ENCODE measurements around the gene GBGT1.

- TF ChIP-seq CTCF (conservative IDR thresholded peaks at IDR 0.05; ENCODE audit: low read depth, low read length): no peak
- TF ChIP-seq POLR2A (IDR thresholded peaks at IDR 0.05; ENCODE audit: low read depth, low read length): no peak
- no peak for TF ChIP-seq MAFK (IDR thresholded peaks at IDR 0.05; ENCODE audit: low read depth, low read length)
Observed at GRCh38 chr9:133142684-133143622, 20.8 kb downstream of the GBGT1 start.
